Right lobe of liver (tissue), 6 donors: Measurements from ENCODE around the gene GPR31. TPM values are rescaled to one million over a fixed set of nuclear protein-coding genes. Genes with fewer than 3 reads are reported as not detected.

Experiments
- ATAC-seq, 4 donors: fragments of 200-7000 bp; cut with Tn5 transposase; one replicate each; pipeline ENCODE4 v1.9.1; 2020; ENCODE audit warnings: mild to moderate bottlenecking in 4 of 4, moderate library complexity in 4 of 4
- DNase-seq, 3 donors: peaks; one replicate each; pipeline ENCODE4 v3.0.0-alpha.2; 2020
- H3K27ac ChIP-seq, 3 donors: fragments of 200-600 bp; one replicate each; pipeline ENCODE4 v1.8.0; 2022
- H3K27me3 ChIP-seq, 2 donors: fragments of 200-600 bp; one replicate each; pipeline ENCODE4 v1.8.0; 2022
- H3K36me3 ChIP-seq, 4 donors: fragments of 200-600 bp; sonication (generic) in 1 of 4; one replicate each; pipeline versions ENCODE4 v1.5.1 to v1.8.0; 2017 to 2022; ENCODE audit warnings: control low read depth in 1 of 4
- H3K4me1 ChIP-seq, 4 donors: fragments of 200-600 bp; sonication (generic) in 1 of 4; one replicate each; pipeline versions ENCODE4 v1.5.1 to v1.8.0; 2017 to 2022; ENCODE audit warnings: control low read depth in 1 of 4
- H3K4me3 ChIP-seq, 3 donors: fragments of 200-600 bp; one replicate each; pipeline ENCODE4 v1.8.0; 2022
- H3K9me3 ChIP-seq, 4 donors: fragments of 200-600 bp; sonication (generic) in 1 of 4; one replicate each; pipeline versions ENCODE4 v1.5.1 to v1.8.0; 2017 to 2022; ENCODE audit warnings: control low read depth in 1 of 4
- CTCF ChIP-seq, 4 donors: fragments of 200-600 bp in 3 of 4; fragments of 450-650 bp in 1 of 4; IDR thresholded peaks; one replicate each; pipeline versions ENCODE4 v1.5.1 to v1.8.0; 2016 to 2022; ENCODE audit warnings: antibody characterized with exemption in 4 of 4, mild to moderate bottlenecking in 2 of 4
- POLR2A ChIP-seq: fragments of 450-650 bp; IDR thresholded peaks from one replicate; pipeline ENCODE4 v1.6.1; 2017; ENCODE audit warnings: antibody characterized with exemption, mild to moderate bottlenecking
- WGBS: methylation state at CpG from one replicate; pipeline ENCODE4 v1.1.6; 2018; ENCODE audit warnings: low coverage, low lambda C conversion rate; ENCODE audit not compliant: insufficient coverage; ENCODE audit errors: missing lambda C conversion rate; 5-methylcytosine and 5-hydroxymethylcytosine counted together
- intact Hi-C, 2 donors: fragments of 100-400 bp; cut with DNase I; formaldehyde crosslinking; loops; one replicate each; pipeline versions ENCODE4 v1.11.2 to v1.14.1; 2022
- total RNA-seq, 6 experiments: library from RNA; depleted of rRNA in 2 of 6; stranded (reverse); fragments of >200 nt in 2 of 6; fragmentation: NEBNext Ultra II Directional in 3 of 6; extraction: Animal tissue kit (Norgen Biotek cat#: 25700) in 3 of 6; gene quantifications; one replicate each; pipeline versions ENCODE4 v1.1.0 to v1.2.4, GENCODE V29; 2016 to 2023
- donor health status: DM: no; HTN: yes; CAD: no.
- donor health status: DM: no; HTN: no; CAD: no.
- donor health status: DM: no; HTN: no; CAD: no.
- donor health status: DM: no; HTN: yes; CAD: no.
- donor health status: DM: no; HTN: yes; CAD: no.

GPR31 gene
- total RNA-seq, 6 experiments from 2014 or later = not detected

- Histone ChIP-seq H3K4me1 (peaks cover 0 to 12% (median 3%) of the 10 kb centered on the region in 4 donors), H3K4me3 (no peak overlapping the region), H3K27ac (no peak overlapping the region), H3K36me3 (no peaks in the 10 kb centered on the region), H3K27me3 (no peaks in the 10 kb centered on the region), H3K9me3 (no peaks in the 10 kb centered on the region)
- TF ChIP-seq POLR2A (no peak), CTCF (IDR thresholded peaks at IDR 0.05) (no peak)
- whole genome bisulfite sequencing = 70% methylated on average over 6 of the region's 12 CpGs
- intact Hi-C loops = no loop called here
- ATAC-seq = no peak
- no peak for DNase-seq
Observed at GRCh38 chr6:167118839-167119238, 38.9 kb downstream of the GPR31 start.

- ATAC-seq = no peak
- intact Hi-C loops = no loop called here
Observed at GRCh38 chr6:167118006-167118405, 39.8 kb downstream of the GPR31 start.

GRCh38 chr6:167116838-167117228 is 40.9 kb downstream of the GPR31 start:
- no peak for ATAC-seq
- Histone ChIP-seq H3K36me3 (no peaks in the 10 kb centered on the region), H3K27me3 (no peaks in the 10 kb centered on the region), H3K4me1 (no peaks in the 10 kb centered on the region), H3K9me3 (no peaks in the 10 kb centered on the region), H3K27ac (no peak overlapping the region), H3K4me3 (no peak overlapping the region)
- TF ChIP-seq POLR2A (no peak), CTCF (IDR thresholded peaks at IDR 0.05) (no peak)
- no peak for DNase-seq
- 81% methylated on average over 6 of the region's 14 CpGs for WGBS
- intact Hi-C loops = no loop called here

More at GRCh38 chr6:167118006-167118405, 39.8 kb downstream of the GPR31 start:
- H3K36me3 ChIP-seq = no peaks in the 10 kb centered on the region
- H3K27ac ChIP-seq = no peak overlapping the region
- no peak overlapping the region for H3K4me3 ChIP-seq
- H3K4me1 ChIP-seq = peaks cover 0 to 5% (median 1%) of the 10 kb centered on the region in 4 donors
- WGBS = 61% methylated on average over 7 of the region's 7 CpGs
- TF ChIP-seq POLR2A (no peak), CTCF (IDR thresholded peaks at IDR 0.05) (no peak)
- no peak for DNase-seq
- no peaks in the 10 kb centered on the region for H3K9me3 ChIP-seq
- no peaks in the 10 kb centered on the region for H3K27me3 ChIP-seq

- WGBS = 72% methylated on average over 16 of the region's 25 CpGs
- H3K4me3 ChIP-seq = no peak overlapping the region
- ATAC-seq (peak in 2 of 4 donors; percentile 34), DNase-seq (no peak)
- intact Hi-C loops = no loop called here
- H3K36me3 ChIP-seq = no peaks in the 10 kb centered on the region
- no peak overlapping the region for H3K27ac ChIP-seq
- H3K4me1 ChIP-seq = no peaks in the 10 kb centered on the region
- no peaks in the 10 kb centered on the region for H3K9me3 ChIP-seq
- TF ChIP-seq POLR2A = no peak
- TF ChIP-seq CTCF (IDR thresholded peaks at IDR 0.05) = no peak
- H3K27me3 ChIP-seq = no peaks in the 10 kb centered on the region
Observed at GRCh38 chr6:167116109-167116837, 41.5 kb downstream of the GPR31 start.
